K562 (cell line): Measurements from ENCODE around the gene ACHE. TPM values are rescaled to one million over a fixed set of nuclear protein-coding genes. Genes with fewer than 3 reads are reported as not detected.

Experiments used
- CBFB ChIP-seq: sonication (generic); formaldehyde crosslinking; IDR thresholded peaks from 2 replicates; pipeline ENCODE4 v1.4.0; 2020; ENCODE audit warnings: mild to moderate bottlenecking, missing genetic modification reagents
- CC2D1A ChIP-seq: fragments of 450-650 bp; IDR thresholded peaks from 2 replicates; pipeline ENCODE4 v1.6.1; 2017; ENCODE audit warnings: mild to moderate bottlenecking
- E2F5 ChIP-seq: sonication (generic); formaldehyde crosslinking; IDR thresholded peaks from 2 replicates; pipeline ENCODE4 v1.8.0; 2022; ENCODE audit warnings: mild to moderate bottlenecking, missing genetic modification reagents
- ETS1 ChIP-seq: conservative IDR thresholded peaks from 2 replicates; pipeline ENCODE4 v1.6.1; 2011; ENCODE audit warnings: low read depth, mild to moderate bottlenecking, low read length; ENCODE audit not compliant: control insufficient read depth
- KLF6 ChIP-seq: fragments of 250-450 bp; sonication (Bioruptor Pico); IDR thresholded peaks from 2 replicates; pipeline ENCODE4 v1.4.0; 2020; ENCODE audit warnings: mild to moderate bottlenecking, moderate library complexity, borderline replicate concordance
- POLR3G ChIP-seq: IDR thresholded peaks from 2 replicates; pipeline ENCODE4 v1.6.1; 2011; ENCODE audit not compliant: insufficient read length, insufficient replicate concordance; ENCODE audit errors: extremely low read depth
- RB1 ChIP-seq: fragments of 450-650 bp; IDR thresholded peaks from 2 replicates; pipeline ENCODE4 v1.6.1; 2017; ENCODE audit warnings: low read depth, mild to moderate bottlenecking
- RBM34 ChIP-seq: fragments of 200-400 bp; formaldehyde crosslinking; IDR thresholded peaks from 2 replicates; pipeline ENCODE4 v1.6.1; 2018; ENCODE audit warnings: low read length, borderline replicate concordance; ENCODE audit not compliant: insufficient read depth
- REST ChIP-seq, 2 experiments: fragments of 450-650 bp; formaldehyde crosslinking in 1 of 2; IDR thresholded peaks; 2 replicates each; pipeline versions ENCODE4 v1.4.0 to v1.6.1; 2014 to 2020; ENCODE audit warnings: mild to moderate bottlenecking in 2 of 2, borderline replicate concordance in 1 of 2, low read depth in 1 of 2
- SMAD2 ChIP-seq: fragments of 150-350 bp; IDR thresholded peaks from 2 replicates; pipeline ENCODE4 v1.6.1; 2014; ENCODE audit warnings: low read depth, mild to moderate bottlenecking, low read length
- TEAD1 ChIP-seq, 2 experiments: fragments of 450-650 bp in 1 of 2; sonication (generic) in 1 of 2; formaldehyde crosslinking; IDR thresholded peaks; 2 replicates each; pipeline versions ENCODE4 v1.4.0 to v1.8.0; 2020 to 2022; ENCODE audit warnings: mild to moderate bottlenecking in 2 of 2, missing genetic modification reagents in 1 of 2
- TEAD2 ChIP-seq: fragments of 450-650 bp; IDR thresholded peaks from 2 replicates; pipeline ENCODE4 v1.6.1; 2016; ENCODE audit warnings: missing genetic modification characterization, control low read depth, missing compliant biosample characterization
- polyA plus RNA-seq, 8 experiments: library from polyadenylated mRNA; depleted of rRNA in 4 of 8; stranded (reverse) in 5 of 8; unstranded in 3 of 8; fragments of >200 nt; fragmentation: Nextera tagmentation in 2 of 8; fragmentation: Illumina TruSeq in 1 of 8; extraction: Ambion mirVana in 2 of 8; extraction: Trizol in 1 of 8; gene quantifications; 2 replicates each; pipeline versions ENCODE4 v1.2.1 to v1.2.3, GENCODE V29; 2011 to 2014; ENCODE audit warnings: inconsistent platforms in 1 of 8, missing spikeins in 1 of 8
- total RNA-seq, 7 experiments: library from RNA; depleted of rRNA in 6 of 7; stranded (reverse); fragments of >200 nt in 6 of 7; fragmentation: Illumina TruSeq in 2 of 7; extraction: Trizol in 2 of 7; gene quantifications; 2 replicates each; pipeline versions ENCODE4 v1.2.1 to v1.2.3, GENCODE V29; 2011 to 2021; ENCODE audit warnings: low replicate concordance in 1 of 7

Gene ACHE
- total and polyA plus RNA-seq, 9 of the 15 experiments (the other 6 are each of a cell fraction or from before 2014, with no cell fraction given), result 0.04 to 8.8 (median 1.9) TPM

GRCh38 chr7:100852048-100852872, 43.4 kb downstream of the ACHE start, which contains the start of gene SLC12A9 (continued):
- TF ChIP-seq ETS1 (peak; percentile 94), RBM34 (no peak; the same call in 1 of the 2 replicates), RB1 (peak; percentile 90), POLR3G (no peak), CC2D1A (peak; percentile 94), TEAD1 (CRISPR knock-in tag; IDR thresholded peaks at IDR 0.05) (peak in 1 of 2 experiments; percentile 56; a peak in 1 of 4 replicates), REST (IDR thresholded peaks at IDR 0.05; ENCODE audit: borderline replicate concordance) (peak; percentile 94), REST (CRISPR knock-in tag; IDR thresholded peaks at IDR 0.05; ENCODE audit: low read depth) (no peak; the same call in 1 of the 2 replicates), KLF6 (CRISPR knock-in tag) (no peak), TEAD2 (tag) (no peak), E2F5 (CRISPR knock-in tag) (no peak), SMAD2 (no peak), CBFB (CRISPR knock-in tag) (peak; percentile 92)
